PFSK-1 (cell line): ENCODE results near the gene TXLNB.

Source experiments
- FOXP2 ChIP-seq: optimal IDR thresholded peaks from 2 replicates; pipeline ENCODE3; 2011; ENCODE audit warnings: borderline replicate concordance, control low read depth, inconsistent platforms; ENCODE audit not compliant: insufficient read depth; ENCODE audit errors: extremely low read length, extremely low read depth
- POLR2AphosphoS5 ChIP-seq: IDR thresholded peaks from 2 replicates; pipeline ENCODE4 v1.6.1; 2012; ENCODE audit warnings: low read depth, mild to moderate bottlenecking, control low read depth, low read length, moderate library complexity
- SIN3A ChIP-seq: IDR thresholded peaks from 2 replicates; pipeline ENCODE4 v1.6.1; 2012; ENCODE audit warnings: mild to moderate bottlenecking, low read length, moderate library complexity, borderline replicate concordance; ENCODE audit not compliant: insufficient read depth
- TAF1 ChIP-seq: IDR thresholded peaks from 2 replicates; pipeline ENCODE4 v1.6.1; 2012; ENCODE audit warnings: low read length, control low read depth, borderline replicate concordance; ENCODE audit not compliant: insufficient read depth
- TF ChIP-seq, protein P1 (sequence below), 2 experiments: IDR thresholded peaks; 2 replicates each; pipeline versions ENCODE4 v1.6.1 to v1.8.0; 2011 to 2012; ENCODE audit warnings: low read depth in 2 of 2, low read length in 2 of 2, control low read depth in 1 of 2, inconsistent platforms in 1 of 2, mild to moderate bottlenecking in 1 of 2, moderate library complexity in 1 of 2; ENCODE audit not compliant: insufficient read depth in 1 of 2

TXLNB gene

DNA sequence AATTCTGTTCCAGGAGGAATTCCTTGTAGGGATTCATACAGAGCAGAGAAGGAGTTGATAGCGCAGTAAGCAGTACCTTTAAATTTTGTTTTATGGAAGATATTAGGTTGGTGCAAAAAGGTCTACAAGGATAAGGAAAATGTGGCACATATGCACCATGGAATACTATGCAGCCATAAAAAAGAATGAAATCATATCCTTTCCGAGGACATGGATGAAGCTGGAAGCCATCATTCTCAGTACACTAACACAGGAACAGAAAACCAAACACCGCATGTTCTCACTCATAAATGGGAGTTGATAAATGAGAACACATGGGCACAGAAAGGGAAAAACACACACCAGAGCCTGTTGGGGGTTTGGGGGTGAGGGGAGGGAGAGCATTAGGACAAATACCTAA lies 37.4 kb upstream of the TXLNB start:
- TF ChIP-seq SIN3A (no peak), POLR2AphosphoS5 (no peak), FOXP2 (no peak), TAF1 (no peak)
- TF ChIP-seq, protein P1, sequence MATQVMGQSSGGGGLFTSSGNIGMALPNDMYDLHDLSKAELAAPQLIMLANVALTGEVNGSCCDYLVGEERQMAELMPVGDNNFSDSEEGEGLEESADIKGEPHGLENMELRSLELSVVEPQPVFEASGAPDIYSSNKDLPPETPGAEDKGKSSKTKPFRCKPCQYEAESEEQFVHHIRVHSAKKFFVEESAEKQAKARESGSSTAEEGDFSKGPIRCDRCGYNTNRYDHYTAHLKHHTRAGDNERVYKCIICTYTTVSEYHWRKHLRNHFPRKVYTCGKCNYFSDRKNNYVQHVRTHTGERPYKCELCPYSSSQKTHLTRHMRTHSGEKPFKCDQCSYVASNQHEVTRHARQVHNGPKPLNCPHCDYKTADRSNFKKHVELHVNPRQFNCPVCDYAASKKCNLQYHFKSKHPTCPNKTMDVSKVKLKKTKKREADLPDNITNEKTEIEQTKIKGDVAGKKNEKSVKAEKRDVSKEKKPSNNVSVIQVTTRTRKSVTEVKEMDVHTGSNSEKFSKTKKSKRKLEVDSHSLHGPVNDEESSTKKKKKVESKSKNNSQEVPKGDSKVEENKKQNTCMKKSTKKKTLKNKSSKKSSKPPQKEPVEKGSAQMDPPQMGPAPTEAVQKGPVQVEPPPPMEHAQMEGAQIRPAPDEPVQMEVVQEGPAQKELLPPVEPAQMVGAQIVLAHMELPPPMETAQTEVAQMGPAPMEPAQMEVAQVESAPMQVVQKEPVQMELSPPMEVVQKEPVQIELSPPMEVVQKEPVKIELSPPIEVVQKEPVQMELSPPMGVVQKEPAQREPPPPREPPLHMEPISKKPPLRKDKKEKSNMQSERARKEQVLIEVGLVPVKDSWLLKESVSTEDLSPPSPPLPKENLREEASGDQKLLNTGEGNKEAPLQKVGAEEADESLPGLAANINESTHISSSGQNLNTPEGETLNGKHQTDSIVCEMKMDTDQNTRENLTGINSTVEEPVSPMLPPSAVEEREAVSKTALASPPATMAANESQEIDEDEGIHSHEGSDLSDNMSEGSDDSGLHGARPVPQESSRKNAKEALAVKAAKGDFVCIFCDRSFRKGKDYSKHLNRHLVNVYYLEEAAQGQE (IDR thresholded peaks at IDR 0.05; ENCODE audit: insufficient read depth in 1 of 2, low read depth in 2 of 2, low read length in 2 of 2): no peak

DNA sequence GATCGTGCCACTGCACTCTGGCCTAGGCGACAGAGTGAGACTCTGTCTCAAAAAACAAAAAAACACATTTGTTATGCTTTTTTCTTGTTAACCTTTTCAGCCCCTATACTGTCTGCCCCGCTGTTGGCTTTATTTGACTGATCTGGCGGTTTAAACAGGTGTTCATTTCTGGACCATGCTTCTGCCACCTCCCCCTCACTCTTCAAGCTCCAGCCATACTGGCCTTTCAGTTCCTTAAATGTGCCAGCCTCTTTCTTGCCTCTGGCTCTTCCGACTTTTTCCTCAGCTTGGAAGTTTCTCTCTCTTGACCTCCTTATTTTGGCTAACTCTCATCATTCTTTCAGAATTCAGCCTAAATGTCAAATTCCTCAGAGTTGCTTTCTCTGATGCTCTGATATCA lies 35.2 kb upstream of the TXLNB start:
- TF ChIP-seq POLR2AphosphoS5 (no peak), TAF1 (no peak), SIN3A (no peak), FOXP2 (no peak)
- TF ChIP-seq, protein P1 (IDR thresholded peaks at IDR 0.05; ENCODE audit: insufficient read depth in 1 of 2, low read depth in 2 of 2, low read length in 2 of 2): no peak

DNA sequence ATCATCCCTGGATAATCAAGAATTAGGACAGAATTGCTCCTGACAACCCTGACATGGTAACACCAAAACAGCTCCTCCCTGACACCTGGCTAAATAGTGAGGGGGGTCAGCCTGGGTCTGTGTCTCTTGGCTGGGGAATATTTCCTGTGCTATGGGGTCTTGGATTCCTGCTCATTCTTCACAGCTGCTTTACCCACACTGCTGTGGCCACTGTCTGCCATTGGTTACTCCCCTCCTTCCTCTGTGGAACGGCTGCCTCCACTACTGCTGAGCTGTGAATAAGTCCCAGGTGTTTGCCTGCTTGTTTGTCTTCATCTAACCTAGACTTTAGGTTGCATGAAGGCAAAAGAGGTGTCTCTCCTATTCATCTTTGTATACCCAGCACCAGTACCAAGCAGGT lies 33.9 kb upstream of the TXLNB start:
- TF ChIP-seq, protein P1 (IDR thresholded peaks at IDR 0.05; ENCODE audit: insufficient read depth in 1 of 2, low read depth in 2 of 2, low read length in 2 of 2): no peak
- TF ChIP-seq TAF1: no peak
- TF ChIP-seq FOXP2: no peak
- no peak for TF ChIP-seq POLR2AphosphoS5
- no peak for TF ChIP-seq SIN3A

DNA sequence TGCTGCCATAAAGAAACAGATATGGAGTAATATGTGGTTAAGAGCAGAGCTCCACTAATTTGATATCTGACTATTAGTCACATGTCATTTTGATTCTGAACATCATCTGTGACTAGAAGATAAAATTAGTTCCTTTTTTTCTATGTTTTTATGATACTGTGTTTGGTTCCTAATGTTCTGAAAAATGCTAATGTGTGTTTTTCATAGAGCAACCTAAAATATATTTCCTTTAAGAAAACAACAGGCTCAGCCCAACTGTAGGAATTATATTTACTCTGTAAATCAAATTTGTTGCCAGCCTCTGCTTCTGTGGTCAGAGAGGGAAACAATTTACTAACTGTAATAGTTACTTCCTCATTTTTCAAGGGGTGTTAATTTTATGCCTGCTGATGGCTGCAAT lies 33.3 kb upstream of the TXLNB start:
- TF ChIP-seq POLR2AphosphoS5 (no peak), FOXP2 (no peak), TAF1 (no peak)

DNA sequence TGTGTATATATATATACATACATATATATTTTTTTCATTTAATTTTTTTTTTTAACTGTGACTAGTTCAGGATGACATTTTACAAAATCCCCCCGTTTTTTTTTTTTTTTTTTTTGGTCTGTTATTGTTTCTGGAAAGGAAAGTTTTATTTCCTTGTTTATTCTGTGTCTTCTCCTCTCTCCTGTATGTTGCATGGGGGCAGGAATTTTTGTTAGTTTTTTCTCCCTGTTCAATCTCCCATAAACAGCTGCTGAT lies 32.4 kb upstream of the TXLNB start:
- TF ChIP-seq FOXP2 (no peak), TAF1 (no peak), SIN3A (no peak), POLR2AphosphoS5 (no peak)
- TF ChIP-seq, protein P1 (IDR thresholded peaks at IDR 0.05; ENCODE audit: insufficient read depth in 1 of 2, low read depth in 2 of 2, low read length in 2 of 2): no peak
